CD4-positive, alpha-beta T cell treated with Interleukin-15 for 4 hours (primary cell): ENCODE data around the gene CAMKK1.
"Not testable (repeated sequence)": the region's sequence is repeated elsewhere in the genome, so short reads cannot be mapped to it uniquely, and the experiment has no call there.

ENCODE experiments used
- DNase-seq: peaks from one replicate; pipeline ENCODE4 v3.0.0-alpha.2; 2020; ENCODE audit warnings: low spot score

CAMKK1 gene

DNA sequence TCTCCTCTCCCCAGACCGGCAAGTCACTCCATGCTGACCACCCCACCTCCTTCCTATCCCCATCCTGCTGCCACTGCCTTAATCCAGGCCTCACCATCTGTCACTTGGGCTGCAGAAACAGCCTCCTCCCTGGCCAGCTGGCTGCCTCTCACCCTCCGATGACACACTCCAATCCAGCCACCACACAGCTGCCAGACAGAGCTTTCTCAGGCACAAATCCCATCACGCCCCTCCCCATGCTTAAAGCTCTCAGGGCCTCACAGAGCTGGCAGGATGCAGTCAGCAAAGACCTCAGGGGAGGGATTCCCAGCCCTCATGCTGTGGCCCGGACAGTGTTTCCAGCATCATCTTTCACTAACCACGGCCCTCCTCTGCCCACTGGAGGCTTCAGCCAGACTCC is 13.7 kb downstream of the CAMKK1 start:
- no peak for DNase-seq

DNA sequence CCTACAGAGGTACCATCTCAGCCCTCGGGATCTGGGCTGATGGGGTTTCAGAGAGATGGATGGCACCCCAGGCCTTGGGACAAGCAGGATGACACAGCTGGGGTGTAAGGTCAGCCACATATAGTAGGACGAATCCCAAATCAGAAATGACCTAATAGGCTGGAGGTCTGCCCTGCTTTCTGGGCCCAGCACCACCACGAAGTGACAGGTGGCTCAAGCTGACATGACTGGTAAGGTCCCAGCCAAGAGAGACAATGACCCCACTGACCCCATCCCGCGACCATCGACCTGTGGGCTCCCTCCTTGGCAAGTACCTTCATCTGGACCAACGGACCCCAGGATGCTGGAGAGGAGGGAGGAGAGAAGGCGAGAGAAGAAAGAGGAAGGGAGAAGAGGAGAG is 15.6 kb downstream of the CAMKK1 start:
- no peak for DNase-seq

DNA sequence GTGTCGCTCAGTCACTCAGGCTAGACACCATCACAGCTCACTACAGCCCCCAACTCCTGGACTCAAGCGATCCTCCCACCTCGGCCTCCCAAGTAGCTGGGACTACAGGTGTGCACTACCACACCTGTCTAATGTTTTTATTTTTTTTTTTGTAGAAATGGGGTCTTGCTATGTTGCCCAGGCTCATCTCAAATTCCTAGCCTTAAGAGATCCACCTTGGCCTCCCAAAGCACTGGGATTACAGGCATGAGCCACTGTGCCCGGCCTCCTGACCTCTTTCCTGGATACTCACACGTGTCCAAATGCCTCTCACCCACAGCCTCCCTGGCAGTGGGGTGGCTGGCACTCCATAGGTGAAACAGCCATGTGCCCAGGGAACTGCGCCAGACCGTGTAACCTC is 17.5 kb downstream of the CAMKK1 start:
- no peak for DNase-seq

- DNase-seq: no peak
These were observed 19.0 kb downstream of the CAMKK1 start for GRCh38 chr17:3873862-3874261.

DNA sequence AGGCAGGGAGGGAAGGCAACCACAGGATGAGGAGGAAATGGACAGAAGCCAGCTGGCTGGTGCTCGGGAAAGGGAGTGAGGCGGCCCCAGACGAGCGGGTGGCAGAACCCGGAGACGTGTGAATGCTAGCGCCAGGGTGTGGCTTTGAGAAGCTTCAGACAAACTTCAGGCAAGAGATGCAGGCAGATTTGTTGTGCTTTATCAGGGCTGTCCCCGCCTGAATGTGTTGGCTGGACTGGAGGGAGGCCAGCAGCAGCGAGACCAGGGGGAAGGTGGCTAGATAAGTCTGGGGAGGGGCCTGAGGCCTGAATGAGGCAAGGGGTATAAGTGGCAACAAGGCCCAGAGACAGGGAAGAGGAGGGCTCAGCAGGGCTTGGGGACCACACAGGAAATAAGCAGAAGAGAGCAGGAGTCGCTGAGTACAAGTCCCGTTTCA is 22.0 kb downstream of the CAMKK1 start:
- peak; percentile 10 for DNase-seq

DNA sequence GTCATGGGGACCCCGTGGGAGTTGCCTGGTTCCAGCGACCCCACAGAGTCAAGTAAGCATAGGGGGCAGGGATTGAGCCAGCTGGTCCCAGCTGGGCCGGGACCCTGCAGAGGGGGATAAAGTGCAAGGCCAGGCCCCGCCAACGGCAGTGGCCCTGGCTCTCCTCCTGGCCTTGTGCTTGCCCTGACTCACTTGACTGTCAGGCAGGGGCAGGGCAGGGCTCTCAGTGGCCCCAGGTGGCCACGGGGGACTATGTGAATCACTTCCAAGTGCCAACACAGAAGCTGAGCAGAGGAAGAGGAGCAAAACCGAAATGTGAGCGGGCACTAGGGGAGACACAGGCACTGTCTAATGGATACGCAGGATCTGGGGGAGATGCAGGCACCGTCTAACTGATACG is 25.2 kb downstream of the CAMKK1 start:
- DNase-seq: no peak

- no peak for DNase-seq
These were observed 25.7 kb downstream of the CAMKK1 start for GRCh38 chr17:3867106-3867505.

GRCh38 chr17:3866276-3866675 is 26.6 kb downstream of the CAMKK1 start:
- DNase-seq: no peak

- no peak for DNase-seq
These were observed 27.7 kb downstream of the CAMKK1 start for GRCh38 chr17:3865176-3865575.

- DNase-seq: no peak
These were observed 28.3 kb downstream of the CAMKK1 start for GRCh38 chr17:3864534-3864933.

GRCh38 chr17:3861761-3862681 is 30.8 kb downstream of the CAMKK1 start:
- no peak for DNase-seq

DNA sequence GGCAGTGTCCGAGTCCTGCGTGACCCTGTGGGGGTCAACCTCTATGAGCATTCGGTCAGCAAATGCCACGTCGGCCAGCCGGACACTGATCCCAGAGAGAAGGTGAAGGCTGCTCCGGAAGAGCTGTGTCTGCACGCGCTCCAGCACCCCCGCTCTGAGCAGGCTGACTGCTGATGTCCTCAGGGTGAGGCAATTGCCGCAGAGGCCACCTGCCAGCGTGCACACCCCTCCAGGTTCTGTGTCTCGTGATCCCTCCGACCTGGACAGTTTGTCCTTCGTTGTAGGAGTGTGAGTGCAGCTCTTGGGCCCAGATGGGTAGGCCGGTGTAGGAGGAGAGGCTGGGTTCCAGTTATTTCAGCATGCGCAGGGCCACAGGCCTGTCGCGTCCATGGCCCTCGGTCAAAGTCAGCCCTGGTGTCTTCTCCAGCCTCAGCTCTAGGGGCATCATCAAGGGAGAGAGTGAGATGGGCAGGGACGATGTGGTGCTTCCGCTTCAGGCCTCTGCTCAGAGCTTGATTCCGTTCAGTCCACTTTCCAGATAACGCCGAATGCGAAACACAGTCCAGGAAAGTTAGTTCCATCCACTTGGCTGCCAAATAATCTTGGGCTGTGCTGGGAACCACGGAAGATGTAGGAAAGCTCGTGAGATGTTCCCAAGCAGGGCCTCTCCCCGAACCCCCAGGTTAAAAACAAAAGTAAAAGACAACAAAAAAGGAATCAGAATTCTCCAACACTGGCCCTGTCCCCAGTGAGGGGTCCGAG is 31.7 kb downstream of the CAMKK1 start:
- no peak for DNase-seq

GRCh38 chr17:3859940-3860339 is 32.9 kb downstream of the CAMKK1 start:
- no peak for DNase-seq

- no peak for DNase-seq
These were observed 35.4 kb downstream of the CAMKK1 start for GRCh38 chr17:3857261-3858105.

- DNase-seq: not testable (repeated sequence)
These were observed 38.6 kb downstream of the CAMKK1 start for GRCh38 chr17:3854204-3854603.

DNA sequence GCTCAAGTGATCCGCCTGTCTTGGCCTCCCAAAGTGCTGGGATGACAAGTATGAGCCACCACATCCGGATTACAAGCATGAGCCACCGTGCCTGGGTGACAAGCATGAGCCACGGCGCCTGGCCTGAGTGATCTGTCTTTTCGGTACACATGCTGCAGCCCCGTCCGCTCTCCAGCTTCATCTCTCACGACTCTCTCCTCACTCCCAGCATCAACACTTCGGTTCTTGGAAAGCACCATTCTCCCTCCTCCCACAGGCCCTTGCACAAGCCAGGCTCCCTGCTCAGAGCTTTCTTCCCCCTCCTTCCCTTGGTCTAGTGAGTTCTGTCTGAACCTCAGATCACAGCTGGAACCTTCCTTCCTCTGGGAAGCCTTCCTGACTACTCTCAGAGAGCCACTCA is 40.3 kb downstream of the CAMKK1 start:
- no peak for DNase-seq

- no peak for DNase-seq
These were observed 41.3 kb downstream of the CAMKK1 start for GRCh38 chr17:3851461-3852100.

DNA sequence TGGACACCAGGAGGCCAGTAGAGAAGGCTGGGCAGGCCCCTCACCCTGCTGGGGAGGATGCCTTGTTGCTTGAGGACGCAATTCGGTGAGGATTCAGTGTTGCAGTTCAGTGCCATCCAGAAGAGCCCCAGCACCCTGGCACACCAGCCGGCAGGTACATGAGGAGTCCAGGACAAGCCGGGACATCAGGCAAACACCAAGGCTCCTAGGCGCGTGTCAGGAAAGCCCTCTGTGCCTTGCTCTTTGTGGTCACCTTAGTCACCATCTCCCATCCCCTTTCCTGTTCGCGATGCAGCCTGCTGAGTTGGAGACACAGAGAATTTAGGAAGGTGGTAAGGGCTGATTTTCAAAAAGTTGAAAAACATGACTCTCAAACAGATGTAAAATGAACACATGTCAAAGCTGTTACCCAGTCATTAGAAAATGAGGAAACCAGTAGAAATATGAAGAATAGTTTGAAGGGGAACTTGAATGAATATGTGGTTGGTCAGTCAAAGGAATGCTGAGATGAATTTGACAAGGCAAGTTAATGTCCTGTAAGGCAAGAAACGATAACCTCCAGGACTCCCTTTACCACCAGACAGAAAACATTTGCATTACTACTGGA is 44.5 kb downstream of the CAMKK1 start:
- DNase-seq: no peak

- no peak for DNase-seq
These were observed 45.6 kb downstream of the CAMKK1 start for GRCh38 chr17:3847165-3847670.

GRCh38 chr17:3846437-3847164 is 46.3 kb downstream of the CAMKK1 start:
- no peak for DNase-seq
